ENCODE measurements around the gene SKI.
"Not testable (repeated sequence)": the region's sequence is repeated elsewhere in the genome, so short reads cannot be mapped to it uniquely, and the experiment has no call there.

SKI gene

DNA sequence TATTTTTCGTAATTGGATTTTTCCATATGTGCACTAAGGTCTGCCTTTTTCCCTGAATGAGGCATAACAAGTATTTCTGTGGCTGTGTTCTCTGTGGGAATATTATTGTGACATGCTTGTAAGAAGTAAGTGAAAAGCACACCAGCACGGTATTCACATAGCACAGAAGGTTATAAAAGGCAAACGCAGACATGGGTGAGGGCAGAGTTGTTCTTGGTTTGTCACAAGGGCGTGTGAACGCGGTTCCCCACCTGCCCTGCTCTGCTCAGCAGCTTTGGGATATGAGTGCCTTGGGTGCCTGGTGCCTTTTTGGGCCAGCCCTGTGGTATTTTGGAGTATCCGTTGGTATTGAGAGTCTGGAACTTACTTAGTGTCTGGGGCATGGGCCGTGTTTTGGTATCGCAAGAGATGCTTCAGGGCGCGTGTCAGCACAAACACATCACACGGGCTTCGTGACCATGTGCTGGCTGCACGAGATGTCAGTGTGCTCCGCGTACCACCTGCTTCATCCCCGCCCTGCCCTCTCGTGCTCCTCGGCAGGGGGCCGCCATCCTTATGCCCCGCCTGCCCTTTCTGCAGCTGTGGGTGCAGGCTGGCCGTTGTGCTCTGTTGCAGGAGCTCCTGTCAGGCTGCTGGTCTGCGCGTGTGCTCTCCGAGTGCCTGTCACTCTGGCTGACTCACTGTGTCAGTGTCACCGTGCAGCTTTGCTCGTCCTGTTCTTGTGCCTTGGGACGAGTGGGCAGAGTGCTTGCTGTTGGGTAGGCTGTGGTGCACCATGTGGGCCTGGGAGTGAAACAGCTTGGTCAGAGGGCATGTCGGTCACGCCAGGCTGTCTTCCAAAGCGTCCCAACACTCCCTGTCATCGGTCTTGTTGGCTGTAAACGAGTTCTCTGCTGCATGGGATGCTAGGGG is 15.0 kb downstream of the SKI start:
- DNase-seq (ENCODE audit: low spot score): peak; percentile 56

- not testable (repeated sequence) for DNase-seq (ENCODE audit: low spot score)
These were observed 18.9 kb downstream of the SKI start for GRCh38 chr1:2247045-2247394.

DNA sequence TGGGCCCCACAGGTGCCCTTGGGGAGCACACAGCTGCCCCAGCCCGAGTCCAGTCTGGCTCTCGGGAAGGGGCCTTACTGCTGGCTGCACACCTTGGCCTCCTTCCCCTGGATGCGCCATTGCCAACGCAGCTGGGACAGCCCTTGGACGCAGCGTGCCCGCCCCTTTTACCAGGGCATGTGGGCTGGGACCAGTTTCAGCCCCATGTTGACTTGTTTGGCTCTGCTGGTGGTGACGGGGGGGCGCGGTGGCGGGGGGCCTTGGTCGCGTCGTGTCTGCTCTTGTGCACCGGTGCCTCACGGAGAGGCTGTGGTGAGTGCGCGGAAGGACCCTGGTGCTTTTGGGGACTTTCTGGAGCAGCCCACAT is 19.6 kb downstream of the SKI start:
- DNase-seq (ENCODE audit: low spot score): no peak

GRCh38 chr1:2248127-2248826 is 20.2 kb downstream of the SKI start:
- DNase-seq (ENCODE audit: low spot score): no peak

GRCh38 chr1:2248854-2249558 is 20.9 kb downstream of the SKI start:
- DNase-seq (ENCODE audit: low spot score): peak; percentile 38

- DNase-seq (ENCODE audit: low spot score): no peak
These were observed 21.4 kb downstream of the SKI start for GRCh38 chr1:2249559-2249906.

DNA sequence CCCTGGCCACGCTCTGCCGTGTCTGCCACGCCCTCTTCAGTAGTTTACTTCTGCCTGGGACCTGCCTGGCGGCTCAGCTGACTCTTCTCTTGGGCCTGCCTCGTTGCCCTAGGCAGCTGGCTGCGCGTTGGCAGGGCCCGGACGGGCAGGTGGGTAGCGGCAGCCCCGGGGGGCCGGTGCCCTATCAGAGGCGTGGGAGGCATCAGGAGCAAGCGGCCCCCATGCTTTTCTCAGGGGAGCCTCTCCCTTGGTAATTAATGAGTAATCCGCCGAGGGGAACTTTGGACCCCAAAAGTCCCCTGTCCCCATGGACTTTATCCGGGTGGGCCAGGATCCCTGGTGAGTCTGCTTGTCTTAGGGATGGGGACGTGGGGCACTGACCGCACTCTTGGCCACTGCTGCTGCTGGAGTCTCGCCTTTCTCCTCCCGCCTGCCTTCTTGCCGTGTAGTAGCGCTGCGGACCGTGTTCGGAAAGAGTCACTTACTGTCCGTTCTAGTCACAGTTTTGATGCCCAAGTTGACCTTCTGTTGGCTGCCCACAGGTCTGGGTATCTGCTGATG is 22.7 kb downstream of the SKI start:
- DNase-seq (ENCODE audit: low spot score): no peak

DNA sequence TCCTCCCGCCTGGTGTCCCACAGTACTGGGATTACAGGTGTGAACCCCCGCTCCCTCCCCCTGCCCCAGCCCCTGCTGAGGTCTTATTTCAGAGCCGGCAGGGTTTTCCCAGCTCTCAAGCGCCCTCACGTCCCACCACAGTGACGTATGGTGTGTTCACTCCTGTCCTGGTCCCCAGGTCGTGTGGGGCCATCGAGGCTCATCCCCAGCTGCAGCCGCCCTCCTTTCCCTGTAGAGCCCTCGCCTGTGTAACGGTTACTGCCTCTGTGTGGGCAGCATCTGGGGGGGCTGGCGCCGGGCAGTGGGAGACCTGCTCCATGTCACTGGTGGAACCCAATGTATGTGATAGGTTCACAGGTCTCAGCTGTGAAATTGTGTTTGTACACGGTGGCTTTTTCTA is 23.2 kb downstream of the SKI start:
- no peak for DNase-seq (ENCODE audit: low spot score)

GRCh38 chr1:2251786-2252185 is 23.7 kb downstream of the SKI start:
- no peak for DNase-seq (ENCODE audit: low spot score)

GRCh38 chr1:2252423-2252822 is 24.3 kb downstream of the SKI start:
- no peak for DNase-seq (ENCODE audit: low spot score)

GRCh38 chr1:2253036-2253796 is 25.1 kb downstream of the SKI start:
- DNase-seq (ENCODE audit: low spot score): no peak

DNA sequence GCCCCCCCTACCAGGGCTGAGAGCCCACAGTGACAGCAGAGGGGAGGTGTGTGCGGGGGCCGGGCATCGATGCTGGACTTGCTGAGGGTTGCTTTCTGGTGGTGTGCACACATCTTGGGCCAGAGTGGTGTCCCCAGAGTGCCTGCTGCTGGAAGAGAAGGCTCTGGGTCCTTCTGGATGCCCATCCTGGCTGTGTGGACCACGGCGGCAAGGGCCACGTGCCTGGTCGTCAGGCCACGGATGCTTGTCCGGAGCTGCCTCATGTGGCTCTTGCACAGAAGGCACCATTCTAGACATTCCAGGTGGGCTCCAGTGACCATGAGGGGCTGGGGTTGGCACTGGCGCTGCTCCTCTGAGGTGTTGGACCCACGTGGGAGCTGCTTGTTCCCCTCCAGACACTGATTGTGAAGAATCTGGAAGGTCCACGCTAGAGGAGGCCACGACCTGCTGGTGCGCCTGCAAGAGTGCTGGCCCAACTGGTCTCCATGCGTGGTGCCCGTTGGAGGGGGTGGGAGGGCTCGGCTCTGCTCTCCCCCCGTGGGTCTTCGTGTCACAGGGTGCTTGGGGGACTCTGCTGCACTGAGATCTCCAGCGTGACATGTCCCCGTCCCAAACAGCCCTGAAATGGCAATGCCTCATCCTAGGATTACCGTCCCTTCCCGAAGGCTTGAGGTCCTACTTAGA is 25.8 kb downstream of the SKI start:
- no peak for DNase-seq (ENCODE audit: low spot score)

GRCh38 chr1:2255047-2255419 is 26.9 kb downstream of the SKI start:
- DNase-seq (ENCODE audit: low spot score): no peak

GRCh38 chr1:2255420-2256369 is 27.6 kb downstream of the SKI start:
- peak; percentile 35 for DNase-seq (ENCODE audit: low spot score)

DNA sequence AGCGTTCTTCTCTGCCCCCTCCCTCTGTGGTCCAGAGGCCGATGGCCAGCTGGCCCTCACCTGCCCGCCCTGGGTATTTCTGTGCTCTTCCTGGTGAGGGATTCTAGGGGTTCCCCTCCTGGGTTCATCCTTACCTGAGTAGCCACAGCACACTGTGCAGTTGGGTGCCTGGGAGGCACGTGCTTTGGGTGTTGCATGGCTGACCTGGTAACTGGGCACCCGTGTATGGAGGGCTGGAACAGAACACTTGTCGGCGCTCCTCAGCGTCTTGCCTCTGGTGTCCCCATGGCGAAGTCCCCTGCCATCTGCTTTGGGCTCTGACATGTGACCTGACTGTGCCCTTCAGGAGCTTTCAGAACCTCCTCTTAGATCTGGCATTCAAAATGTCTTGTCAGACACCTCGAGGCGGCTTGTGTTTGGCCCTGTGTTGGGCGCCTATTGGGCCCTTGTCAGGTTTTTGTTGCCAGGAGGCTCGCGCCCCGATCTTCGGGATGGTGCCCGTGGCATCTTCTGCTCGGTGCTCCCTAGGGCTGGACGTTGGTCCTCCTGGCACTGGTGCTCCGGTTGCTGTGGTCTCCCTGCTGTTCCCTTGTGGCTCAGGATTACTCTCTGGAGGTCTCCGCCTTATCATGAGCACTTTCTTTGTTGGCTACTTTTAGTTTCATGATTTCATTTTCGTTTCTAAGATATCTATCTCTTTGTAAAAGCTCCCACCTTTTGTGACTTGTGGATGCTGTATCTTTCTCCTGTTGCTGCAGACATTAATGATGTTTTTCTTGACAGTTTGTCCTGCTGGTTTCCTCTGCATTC is 28.5 kb downstream of the SKI start:
- no peak for DNase-seq (ENCODE audit: low spot score)

- DNase-seq (ENCODE audit: low spot score): peak; percentile 90
These were observed 29.1 kb downstream of the SKI start for GRCh38 chr1:2257245-2257627.

GRCh38 chr1:2258122-2258681 is 30.1 kb downstream of the SKI start:
- no peak for DNase-seq (ENCODE audit: low spot score)

DNA sequence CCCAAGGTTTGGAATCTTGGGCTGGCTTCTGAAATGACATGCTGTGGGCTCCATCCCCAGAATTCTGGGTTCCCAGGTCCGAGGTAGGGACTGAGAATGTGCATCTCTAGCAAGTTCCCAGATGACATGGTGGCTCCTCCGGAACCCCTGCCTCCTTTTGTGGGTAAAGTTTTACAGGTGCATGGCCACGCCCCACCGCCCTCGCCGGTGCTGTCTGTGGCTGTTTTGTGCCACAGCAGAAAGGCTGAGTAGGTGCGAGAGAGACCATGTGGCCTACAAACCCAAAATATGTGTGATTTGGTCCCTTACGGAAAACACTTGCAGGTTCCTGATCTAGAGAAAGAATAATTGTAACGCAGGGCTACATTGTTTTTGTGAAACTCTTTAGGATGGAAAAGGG is 30.9 kb downstream of the SKI start:
- no peak for DNase-seq (ENCODE audit: low spot score)

Measured in pons (tissue), 1 donor.